Breast epithelium (tissue), 4 donors: Measurements from ENCODE around the gene RBMXL3. TPM values are rescaled to one million over a fixed set of nuclear protein-coding genes. Genes with fewer than 3 reads are reported as not detected.
"Not testable (repeated sequence)": the region's sequence is repeated elsewhere in the genome, so short reads cannot be mapped to it uniquely, and the experiment has no call there.

Experiments
- DNase-seq, 2 donors: peaks; one replicate each; pipeline ENCODE4 v3.0.0-alpha.2; 2019; ENCODE audit warnings: low spot score in 2 of 2
- H3K27ac ChIP-seq, 2 donors: fragments of 200-600 bp; sonication (generic) in 1 of 2; one replicate each; pipeline ENCODE4 v1.5.1; 2016 to 2019; ENCODE audit warnings: mild to moderate bottlenecking in 1 of 2
- H3K27me3 ChIP-seq, 2 donors: fragments of 200-600 bp; sonication (generic) in 1 of 2; one replicate each; pipeline versions ENCODE4 v1.5.1 to v1.6.0; 2017 to 2019; ENCODE audit warnings: control low read depth in 1 of 2, mild to moderate bottlenecking in 1 of 2
- H3K36me3 ChIP-seq: fragments of 200-600 bp; one replicate; pipeline ENCODE4 v1.5.1; 2019
- H3K4me1 ChIP-seq, 2 donors: fragments of 200-600 bp; sonication (generic); one replicate each; pipeline ENCODE4 v1.5.1; 2016 to 2019; ENCODE audit warnings: control low read depth in 1 of 2
- H3K4me3 ChIP-seq, 3 donors: fragments of 200-600 bp; sonication (generic); 1 replicate in 2 of 3; 2 replicates in 1 of 3; pipeline ENCODE4 v1.5.1; 2016 to 2019; ENCODE audit warnings: mild to moderate bottlenecking in 3 of 3, moderate library complexity in 2 of 3
- H3K9me3 ChIP-seq, 2 donors: fragments of 200-600 bp; sonication (generic) in 1 of 2; one replicate each; pipeline ENCODE4 v1.5.1; 2016 to 2019; ENCODE audit warnings: control low read depth in 1 of 2
- POLR2A ChIP-seq: fragments of 450-650 bp; IDR thresholded peaks from one replicate; pipeline ENCODE4 v1.6.1; 2016; ENCODE audit warnings: antibody characterized with exemption, mild to moderate bottlenecking, moderate library complexity
- POLR2AphosphoS5 ChIP-seq, 3 donors: sonication (generic); formaldehyde crosslinking; IDR thresholded peaks; one replicate each; pipeline ENCODE4 v1.6.1; 2017; ENCODE audit warnings: antibody characterized with exemption in 3 of 3
- intact Hi-C: fragments of 100-400 bp; cut with DNase I; formaldehyde crosslinking; loops from one replicate; pipeline ENCODE4 v1.15.1; 2023; ENCODE audit warnings: low total_unique reads
- total RNA-seq, 3 donors: library from RNA; depleted of rRNA; stranded (reverse); fragments of >200 nt; gene quantifications; one replicate each; pipeline ENCODE4 v1.1.0, GENCODE V29; 2016
- TF ChIP-seq, protein P1 (sequence below), 3 donors: fragments of 450-650 bp; IDR thresholded peaks; one replicate each; pipeline ENCODE4 v1.5.1; 2016 to 2017; ENCODE audit warnings: antibody characterized with exemption in 3 of 3, mild to moderate bottlenecking in 3 of 3, moderate library complexity in 3 of 3

RBMXL3 gene
- total RNA-seq, 3 donors from 2014 or later, result not detected

- peaks cover 0 to 11% of the 10 kb centered on the region in 2 donors for H3K9me3 ChIP-seq
- H3K4me3 ChIP-seq, result no peak overlapping the region
- no peaks in the 10 kb centered on the region for H3K36me3 ChIP-seq
- H3K27ac ChIP-seq, result no peak overlapping the region
- no peak for TF ChIP-seq POLR2A
- TF ChIP-seq POLR2AphosphoS5 (IDR thresholded peaks at IDR 0.05), result no peak
- TF ChIP-seq, protein P1, sequence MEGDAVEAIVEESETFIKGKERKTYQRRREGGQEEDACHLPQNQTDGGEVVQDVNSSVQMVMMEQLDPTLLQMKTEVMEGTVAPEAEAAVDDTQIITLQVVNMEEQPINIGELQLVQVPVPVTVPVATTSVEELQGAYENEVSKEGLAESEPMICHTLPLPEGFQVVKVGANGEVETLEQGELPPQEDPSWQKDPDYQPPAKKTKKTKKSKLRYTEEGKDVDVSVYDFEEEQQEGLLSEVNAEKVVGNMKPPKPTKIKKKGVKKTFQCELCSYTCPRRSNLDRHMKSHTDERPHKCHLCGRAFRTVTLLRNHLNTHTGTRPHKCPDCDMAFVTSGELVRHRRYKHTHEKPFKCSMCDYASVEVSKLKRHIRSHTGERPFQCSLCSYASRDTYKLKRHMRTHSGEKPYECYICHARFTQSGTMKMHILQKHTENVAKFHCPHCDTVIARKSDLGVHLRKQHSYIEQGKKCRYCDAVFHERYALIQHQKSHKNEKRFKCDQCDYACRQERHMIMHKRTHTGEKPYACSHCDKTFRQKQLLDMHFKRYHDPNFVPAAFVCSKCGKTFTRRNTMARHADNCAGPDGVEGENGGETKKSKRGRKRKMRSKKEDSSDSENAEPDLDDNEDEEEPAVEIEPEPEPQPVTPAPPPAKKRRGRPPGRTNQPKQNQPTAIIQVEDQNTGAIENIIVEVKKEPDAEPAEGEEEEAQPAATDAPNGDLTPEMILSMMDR (IDR thresholded peaks at IDR 0.05), result no peak
- intact Hi-C loops, result no loop called here
- H3K4me1 ChIP-seq, result no peaks in the 10 kb centered on the region
- no peak for DNase-seq
- peaks cover 0 to 23% of the 10 kb centered on the region in 2 donors for H3K27me3 ChIP-seq
These were observed 2.5 kb downstream of the RBMXL3 start for GRCh38 chrX:115191490-115192243.

DNA sequence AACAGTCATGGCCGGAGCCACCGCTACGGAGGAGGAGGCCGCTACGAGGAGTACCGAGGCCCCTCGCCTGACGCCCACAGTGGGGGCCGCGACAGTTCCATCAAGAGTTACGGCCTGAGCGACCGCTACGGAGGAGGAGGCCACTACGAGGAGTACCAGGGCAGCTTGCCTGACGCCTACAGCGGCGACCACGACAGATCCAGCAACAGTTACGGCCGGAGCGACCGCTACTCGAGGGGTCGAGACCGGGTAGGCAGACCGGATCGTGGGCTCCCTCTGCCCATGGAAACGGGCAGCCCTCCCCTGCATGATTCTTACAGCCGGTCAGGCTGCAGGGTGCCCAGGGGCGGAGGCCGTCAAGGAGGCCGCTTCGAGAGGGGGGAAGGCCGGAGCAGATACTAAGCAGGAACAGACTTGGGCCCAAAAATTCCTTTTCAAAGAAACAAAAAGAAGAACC, 3.1 kb downstream of the RBMXL3 start:
- Histone ChIP-seq H3K9me3 (peaks cover 0 to 11% of the 10 kb centered on the region in 2 donors), H3K27ac (no peak overlapping the region), H3K36me3 (no peaks in the 10 kb centered on the region), H3K4me3 (no peak overlapping the region), H3K27me3 (peaks cover 0 to 25% of the 10 kb centered on the region in 2 donors), H3K4me1 (no peaks in the 10 kb centered on the region)
- no peak for DNase-seq
- intact Hi-C loops, result no loop called here
- no peak for TF ChIP-seq POLR2A
- TF ChIP-seq, protein P1 (IDR thresholded peaks at IDR 0.05), result no peak

DNA sequence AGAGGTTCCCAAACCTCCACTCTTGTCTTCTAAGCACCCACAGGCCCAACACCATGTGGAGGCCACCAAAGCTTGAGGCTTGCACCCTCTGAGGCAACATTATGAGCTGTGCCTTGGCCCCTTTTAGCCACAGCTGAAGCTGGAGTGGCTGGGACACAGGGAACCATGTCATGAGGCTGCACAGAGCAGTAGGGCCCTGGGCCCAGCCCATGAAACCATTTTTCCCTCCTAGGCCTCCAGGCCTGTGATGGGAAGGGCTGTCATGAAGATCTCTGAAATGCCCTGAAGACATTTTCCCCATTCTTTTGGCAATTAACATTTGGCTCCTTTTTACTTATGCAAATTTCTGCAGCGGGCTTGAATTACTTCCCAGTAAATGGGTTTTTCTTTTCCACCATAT, 14.8 kb downstream of the RBMXL3 start:
- intact Hi-C loops, result no loop called here
- peaks cover 0 to 5% of the 10 kb centered on the region in 2 donors for H3K27me3 ChIP-seq
- no peaks in the 10 kb centered on the region for H3K36me3 ChIP-seq
- no peak overlapping the region for H3K4me3 ChIP-seq
- TF ChIP-seq POLR2A, result no peak
- TF ChIP-seq, protein P1 (IDR thresholded peaks at IDR 0.05), result no peak
- TF ChIP-seq POLR2AphosphoS5 (IDR thresholded peaks at IDR 0.05), result no peak
- peaks cover 21 to 29% of the 10 kb centered on the region in 2 donors for H3K9me3 ChIP-seq
- no peak overlapping the region for H3K27ac ChIP-seq
- no peak for DNase-seq
- H3K4me1 ChIP-seq, result no peaks in the 10 kb centered on the region

GRCh38 chrX:115209547-115209946, 20.3 kb downstream of the RBMXL3 start:
- intact Hi-C loops, H3K4me1 ChIP-seq, DNase-seq, H3K27ac ChIP-seq, H3K9me3 ChIP-seq, H3K36me3 ChIP-seq, H3K4me3 ChIP-seq: not testable (repeated sequence)
- peaks cover 0 to 19% of the 10 kb centered on the region in 2 donors for H3K27me3 ChIP-seq

DNA sequence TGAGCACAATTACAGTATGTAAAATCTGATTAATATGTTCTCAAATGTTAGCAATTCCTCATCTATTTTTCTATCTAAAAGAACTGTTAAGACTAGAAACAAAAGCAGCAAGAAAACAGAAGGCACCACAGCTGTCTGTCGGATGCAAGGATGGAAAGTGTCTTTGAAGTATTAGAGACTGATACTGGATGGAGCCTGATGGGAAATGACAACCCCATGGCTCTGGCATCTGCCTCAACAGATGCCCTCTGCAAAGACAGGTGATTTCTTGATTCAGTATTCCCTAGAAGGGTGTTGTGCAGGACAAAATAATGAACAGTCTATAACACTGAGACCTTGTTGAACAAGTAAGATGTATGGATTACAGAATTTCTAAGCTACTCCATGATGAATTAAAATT, 24.9 kb downstream of the RBMXL3 start:
- Histone ChIP-seq H3K4me3 (no peak overlapping the region), H3K36me3 (no peaks in the 10 kb centered on the region), H3K27me3 (peaks cover 0 to 19% of the 10 kb centered on the region in 2 donors), H3K9me3 (no peaks in the 10 kb centered on the region), H3K4me1 (no peaks in the 10 kb centered on the region), H3K27ac (no peak overlapping the region)
- no peak for DNase-seq
- TF ChIP-seq POLR2AphosphoS5 (IDR thresholded peaks at IDR 0.05) (no peak), POLR2A (no peak)
- TF ChIP-seq, protein P1 (IDR thresholded peaks at IDR 0.05), result no peak
- intact Hi-C loops, result no loop called here
